Neural cell (in vitro differentiated cells): ENCODE measurements around the gene DLX6. TPM values are rescaled to one million over a fixed set of nuclear protein-coding genes. Genes with fewer than 3 reads are reported as not detected.
"Not testable (repeated sequence)": the region's sequence is repeated elsewhere in the genome, so short reads cannot be mapped to it uniquely, and the experiment has no call there.

Experiments used
- H2AFZ ChIP-seq: fragments of 200-600, 300-800 bp; sonication (generic), shearing (Covaris generic); 2 replicates; pipeline ENCODE4 v1.6.0; 2014; ENCODE audit warnings: low read depth, mild to moderate bottlenecking, antibody characterized with exemption, low read length, moderate library complexity
- H3F3A ChIP-seq: fragments of 200-600 bp; shearing (Covaris generic); 2 replicates; pipeline ENCODE4 v1.6.1; 2016; ENCODE audit warnings: mild to moderate bottlenecking, moderate library complexity, mixed read lengths, antibody characterized with exemption, low read length; ENCODE audit not compliant: insufficient read depth, poor library complexity, severe bottlenecking
- H3K27ac ChIP-seq: fragments of 200-600, 300-800 bp; sonication (generic), shearing (Covaris generic); 2 replicates; pipeline ENCODE4 v1.5.1; 2014; ENCODE audit warnings: mild to moderate bottlenecking, low read length, moderate library complexity
- H3K27me3 ChIP-seq: fragments of 300-800, 200-600 bp; sonication (generic), shearing (Covaris generic); 2 replicates; pipeline ENCODE4 v1.6.0; 2014; ENCODE audit warnings: mild to moderate bottlenecking, low read depth, low read length, moderate library complexity; ENCODE audit not compliant: insufficient read depth
- H3K36me3 ChIP-seq: fragments of 300-800, 200-600 bp; sonication (generic), shearing (Covaris generic); 2 replicates; pipeline ENCODE4 v1.5.1; 2014; ENCODE audit warnings: mild to moderate bottlenecking, antibody characterized with exemption, low read length, moderate library complexity; ENCODE audit not compliant: insufficient read depth
- H3K4me2 ChIP-seq: fragments of 300-800, 200-600 bp; sonication (generic), shearing (Covaris generic); 2 replicates; pipeline ENCODE4 v1.6.0; 2014; ENCODE audit warnings: mild to moderate bottlenecking, low read length
- H3K4me3 ChIP-seq: fragments of 300-800, 200-600 bp; sonication (generic), shearing (Covaris generic); 2 replicates; pipeline ENCODE4 v1.5.1; 2014; ENCODE audit warnings: mild to moderate bottlenecking, low read length, moderate library complexity
- H3K79me2 ChIP-seq: fragments of 200-600 bp; shearing (Covaris generic); replicated peaks from 2 replicates; pipeline ENCODE4 v1.6.0; 2014; ENCODE audit warnings: mild to moderate bottlenecking, low read length, moderate library complexity; ENCODE audit not compliant: insufficient read depth
- H3K9ac ChIP-seq: fragments of 300-800, 200-600 bp; sonication (generic), shearing (Covaris generic); 2 replicates; pipeline ENCODE4 v1.6.1; 2016; ENCODE audit warnings: mild to moderate bottlenecking, low read length, mixed read lengths
- H3K9me2 ChIP-seq: fragments of 200-600 bp; shearing (Covaris generic); 2 replicates; pipeline ENCODE4 v1.6.1; 2016; ENCODE audit warnings: mild to moderate bottlenecking, low read length, mixed read lengths; ENCODE audit not compliant: insufficient read depth
- H3K9me3 ChIP-seq: fragments of 200-600, 300-800 bp; sonication (generic), shearing (Covaris generic); 2 replicates; pipeline ENCODE4 v1.6.1; 2016; ENCODE audit warnings: mild to moderate bottlenecking, mixed run types, low read length, moderate library complexity, mixed read lengths
- H4K20me1 ChIP-seq: fragments of 200-600 bp; shearing (Covaris generic); 2 replicates; pipeline ENCODE4 v1.6.1; 2016; ENCODE audit warnings: mild to moderate bottlenecking, mixed run types; ENCODE audit not compliant: insufficient read depth
- CTCF ChIP-seq: fragments of 450-650 bp; IDR thresholded peaks from 2 replicates; pipeline ENCODE4 v1.5.1; 2014; ENCODE audit warnings: antibody characterized with exemption, mild to moderate bottlenecking, moderate library complexity; ENCODE audit not compliant: poor library complexity, severe bottlenecking
- EP300 ChIP-seq: fragments of 450-650 bp; conservative IDR thresholded peaks from 2 replicates; pipeline ENCODE4 v1.6.1; 2014; ENCODE audit warnings: antibody characterized with exemption, mild to moderate bottlenecking, moderate library complexity; ENCODE audit not compliant: poor library complexity, severe bottlenecking
- EZH2 ChIP-seq: fragments of 200-600, 300-800 bp; shearing (Covaris generic), sonication (generic); IDR thresholded peaks from 2 replicates; pipeline ENCODE4 v1.6.1; 2014; ENCODE audit warnings: antibody characterized with exemption, low read length, borderline replicate concordance, mild to moderate bottlenecking; ENCODE audit not compliant: insufficient read depth, poor library complexity, severe bottlenecking
- MXI1 ChIP-seq: fragments of 450-650 bp; conservative IDR thresholded peaks from 2 replicates; pipeline ENCODE4 v1.6.1; 2014; ENCODE audit warnings: antibody characterized with exemption, mild to moderate bottlenecking; ENCODE audit not compliant: poor library complexity, severe bottlenecking
- POLR2AphosphoS5 ChIP-seq: IDR thresholded peaks from 2 replicates; pipeline ENCODE4 v1.6.1; 2012
- REST ChIP-seq: IDR thresholded peaks from 2 replicates; pipeline ENCODE4 v1.6.1; 2012; ENCODE audit warnings: borderline replicate concordance
- SMC3 ChIP-seq: fragments of 450-650 bp; conservative IDR thresholded peaks from 2 replicates; pipeline ENCODE4 v1.6.1; 2014; ENCODE audit warnings: antibody characterized with exemption, mild to moderate bottlenecking, moderate library complexity; ENCODE audit not compliant: poor library complexity
- TAF1 ChIP-seq: IDR thresholded peaks from 2 replicates; pipeline ENCODE4 v1.6.1; 2012; ENCODE audit warnings: low read depth
- polyA plus RNA-seq: library from polyadenylated mRNA; depleted of rRNA; stranded (reverse); fragments of >200 nt; gene quantifications from 2 replicates; pipeline ENCODE4 v1.2.3, GENCODE V29; 2014

Gene DLX6
- polyA plus RNA-seq, 1 donor from 2014 or later = 58.8 TPM

- H4K20me1 ChIP-seq, H3K79me2 ChIP-seq, H3K4me3 ChIP-seq, H3K9me3 ChIP-seq, H3K4me2 ChIP-seq, H3K36me3 ChIP-seq, H3K27me3 ChIP-seq, H3K9me2 ChIP-seq, H2AFZ ChIP-seq, H3K27ac ChIP-seq, H3K9ac ChIP-seq, H3F3A ChIP-seq: not testable (repeated sequence)
These were observed 29.0 kb downstream of the DLX6 start for GRCh38 chr7:97034213-97034852.

GRCh38 chr7:97039374-97040065 lies 34.2 kb downstream of the DLX6 start:
- H3K36me3 ChIP-seq = no peaks in the 10 kb centered on the region
- no peak overlapping the region for H3K9ac ChIP-seq
- no peaks in the 10 kb centered on the region for H3K9me2 ChIP-seq
- no peak overlapping the region for H2AFZ ChIP-seq
- no peak overlapping the region for H3K4me3 ChIP-seq
- H3K27me3 ChIP-seq = no peaks in the 10 kb centered on the region
- no peaks in the 10 kb centered on the region for H3K9me3 ChIP-seq
- H3K27ac ChIP-seq = no peak overlapping the region
- TF ChIP-seq POLR2AphosphoS5 (no peak), CTCF (no peak), MXI1 (no peak), EP300 (no peak), SMC3 (no peak), REST (no peak), EZH2 (no peak), TAF1 (no peak)
- H4K20me1 ChIP-seq = peaks cover 4% of the 10 kb centered on the region
- H3K4me2 ChIP-seq = no peak overlapping the region
- H3K79me2 ChIP-seq = no peaks in the 10 kb centered on the region
- no peaks in the 10 kb centered on the region for H3F3A ChIP-seq
